ENCODE measurements around the gene MYH13. TPM values are rescaled to one million over a fixed set of nuclear protein-coding genes. Genes with fewer than 3 reads are reported as not detected.
A peak's percentile ranks its signal among the peaks of the same experiment; 100 is the strongest.

The MYH13 gene
- not detected for total RNA-seq (ENCODE audit: insufficient read depth, low replicate concordance)

GRCh38 chr17:10372906-10373305 is at the start of gene MYH13:
Gene MYH13, minus strand, starts transcription at chr17:10373006. Its CDS starts 8,476 bp downstream, at chr17:10364530.
- DNase-seq (ENCODE audit: low spot score): no peak

- no peak for DNase-seq (ENCODE audit: low spot score)
Measured at GRCh38 chr17:10421900-10422542, 49.2 kb upstream of the MYH13 start, which contains the start of gene MYH8. Gene MYH8, minus strand, starts transcription at chr17:10421950. Its CDS starts 1,723 bp downstream, at chr17:10420227.

- no peak for DNase-seq (ENCODE audit: low spot score)
Measured at GRCh38 chr17:10421211-10421610, 48.4 kb upstream of the MYH13 start.

GRCh38 chr17:10420811-10421210 is 48.0 kb upstream of the MYH13 start:
- no peak for DNase-seq (ENCODE audit: low spot score)

GRCh38 chr17:10417431-10417830 is 44.6 kb upstream of the MYH13 start:
- DNase-seq (ENCODE audit: low spot score): no peak

GRCh38 chr17:10415161-10415560 is 42.4 kb upstream of the MYH13 start:
- no peak for DNase-seq (ENCODE audit: low spot score)

GRCh38 chr17:10403589-10403988 is 30.8 kb upstream of the MYH13 start:
- DNase-seq (ENCODE audit: low spot score): no peak

GRCh38 chr17:10398352-10398751 is 25.5 kb upstream of the MYH13 start:
- no peak for DNase-seq (ENCODE audit: low spot score)

- peak; percentile 8 for DNase-seq (ENCODE audit: low spot score)
Measured at GRCh38 chr17:10396524-10397163, 23.8 kb upstream of the MYH13 start.

- no peak for DNase-seq (ENCODE audit: low spot score)
Measured at GRCh38 chr17:10394201-10394887, 21.5 kb upstream of the MYH13 start.

- no peak for DNase-seq (ENCODE audit: low spot score)
Measured at GRCh38 chr17:10392880-10393279, 20.1 kb upstream of the MYH13 start.

GRCh38 chr17:10385871-10386270 is 13.1 kb upstream of the MYH13 start:
- DNase-seq (ENCODE audit: low spot score): no peak

- peak; percentile 12 for DNase-seq (ENCODE audit: low spot score)
Measured at GRCh38 chr17:10384175-10384574, 11.4 kb upstream of the MYH13 start.

- peak; percentile 69 for DNase-seq (ENCODE audit: low spot score)
Measured at GRCh38 chr17:10380631-10381408, 8.0 kb upstream of the MYH13 start.

- DNase-seq (ENCODE audit: low spot score): no peak
Measured at GRCh38 chr17:10370016-10370608, 2.7 kb downstream of the MYH13 start.

- DNase-seq (ENCODE audit: low spot score): no peak
Measured at GRCh38 chr17:10369239-10369638, 3.6 kb downstream of the MYH13 start.

GRCh38 chr17:10368561-10368960 is 4.2 kb downstream of the MYH13 start:
- no peak for DNase-seq (ENCODE audit: low spot score)

GRCh38 chr17:10360578-10360977 is 12.2 kb downstream of the MYH13 start:
- DNase-seq (ENCODE audit: low spot score): no peak

GRCh38 chr17:10357768-10358167 is 15.0 kb downstream of the MYH13 start:
- DNase-seq (ENCODE audit: low spot score): no peak

GRCh38 chr17:10354651-10355050 is 18.2 kb downstream of the MYH13 start:
- DNase-seq (ENCODE audit: low spot score): no peak

- no peak for DNase-seq (ENCODE audit: low spot score)
Measured at GRCh38 chr17:10352893-10353292, 19.9 kb downstream of the MYH13 start.

All from umbilical cord (tissue), 2 donors.